HepG2 (cell line): Measurements from ENCODE around the gene CTNND2. TPM values are rescaled to one million over a fixed set of nuclear protein-coding genes. Genes with fewer than 3 reads are reported as not detected.

Experiments
- ATAC-seq: fragments of 200-7000 bp; cut with Tn5 transposase; 3 replicates; pipeline ENCODE4 v1.9.1; 2020; ENCODE audit warnings: mild to moderate bottlenecking, moderate library complexity
- BruUV-seq: library from RNA; stranded (reverse); fragments of 400-500 nt; replicated peaks from 2 replicates; lab custom pipeline; 2021; lab: Mats Ljungman, UMichigan
- CTCF ChIA-PET: fragments of 300-600 bp; formaldehyde crosslinking; extraction: SDS; loops from one replicate; lab custom pipeline; 2021; ENCODE audit warnings: low total read pairs, inconsistent platforms, low intra/inter-chr PET ratio; lab: Yijun Ruan, JAX
- POLR2A ChIA-PET: fragments of 350-600 bp; sonication (Branson Sonifier 250); formaldehyde crosslinking; loops from one replicate; lab custom pipeline; 2020; ENCODE audit warnings: antibody characterized with exemption, inconsistent platforms; lab: Yijun Ruan, JAX
- DNase-seq: peaks from one replicate; pipeline ENCODE4 v3.0.0-alpha.2; 2015; ENCODE audit warnings: low spot score
- FAIRE-seq: peaks from 3 replicates; lab custom pipeline; 2011; peaks lifted over from hg19 to GRCh38; lab: Jason Lieb, UNC
- H2AFZ ChIP-seq: one replicate; pipeline ENCODE4 v1.6.1; 2011; ENCODE audit warnings: low read length, inconsistent platforms
- H3K27ac ChIP-seq: fragments of 300-600 bp; 3 replicates; pipeline ENCODE4 v1.8.0; 2011; ENCODE audit warnings: mixed run types, mild to moderate bottlenecking, mixed read lengths, low read length, inconsistent platforms; ENCODE audit not compliant: insufficient read depth; ENCODE audit errors: extremely low read length
- H3K27me3 ChIP-seq, 2 experiments: fragments of 200-600 bp in 1 of 2; 2 replicates in 1 of 2; 3 replicates in 1 of 2; pipeline versions ENCODE4 v1.6.0 to v1.8.0; 2011; ENCODE audit warnings: low read length in 2 of 2, mild to moderate bottlenecking in 2 of 2, moderate library complexity in 2 of 2, inconsistent platforms in 1 of 2; ENCODE audit not compliant: insufficient read depth in 2 of 2, control insufficient read depth in 1 of 2
- H3K36me3 ChIP-seq, 2 experiments: fragments of 200-600 bp in 1 of 2; replicated peaks in 1 of 2; 2 replicates in 1 of 2; 3 replicates in 1 of 2; pipeline versions ENCODE4 v1.5.1 to v1.8.0; 2011; ENCODE audit warnings: low read length in 2 of 2, inconsistent platforms in 1 of 2; ENCODE audit not compliant: insufficient read depth in 2 of 2, control insufficient read depth in 1 of 2
- H3K4me1 ChIP-seq: 2 replicates; pipeline ENCODE4 v1.5.1; 2012; ENCODE audit warnings: low read length, inconsistent platforms; ENCODE audit not compliant: insufficient read depth
- H3K4me2 ChIP-seq: 2 replicates; pipeline ENCODE4 v1.6.0; 2011; ENCODE audit warnings: low read depth, low read length, inconsistent platforms
- H3K4me3 ChIP-seq, 3 experiments: fragments of 200-600 bp in 1 of 3; sonication (generic), shearing (Covaris generic) in 1 of 3; replicated peaks in 1 of 3; 2 replicates each; pipeline ENCODE4 v1.5.1; 2011 to 2016; ENCODE audit warnings: low read length in 3 of 3, inconsistent platforms in 2 of 3, low read depth in 2 of 3, mild to moderate bottlenecking in 2 of 3, control low read depth in 1 of 3, mixed read lengths in 1 of 3; ENCODE audit not compliant: insufficient read depth in 1 of 3
- H3K79me2 ChIP-seq: one replicate; pipeline ENCODE4 v1.6.1; 2011; ENCODE audit warnings: low read length, inconsistent platforms; ENCODE audit not compliant: insufficient read depth
- H3K9ac ChIP-seq: 2 replicates; pipeline ENCODE4 v1.6.0; 2011; ENCODE audit warnings: mild to moderate bottlenecking, low read depth, low read length, inconsistent platforms; ENCODE audit not compliant: insufficient read depth
- H3K9me3 ChIP-seq: 2 replicates; pipeline ENCODE4 v1.5.1; 2012; ENCODE audit warnings: mild to moderate bottlenecking, low read length
- H4K20me1 ChIP-seq: 2 replicates; pipeline ENCODE4 v1.6.0; 2011; ENCODE audit warnings: inconsistent platforms, mild to moderate bottlenecking, low read length, moderate library complexity; ENCODE audit not compliant: insufficient read depth
- FOXK2 ChIP-seq: fragments of 450-650 bp; IDR thresholded peaks from 2 replicates; pipeline ENCODE4 v1.6.1; 2016
- POLR2G ChIP-seq: fragments of 200-400 bp; formaldehyde crosslinking; IDR thresholded peaks from 2 replicates; pipeline ENCODE4 v1.6.1; 2018; ENCODE audit warnings: mild to moderate bottlenecking, low read depth, low read length, moderate library complexity
- SPEN ChIP-seq: sonication (generic); formaldehyde crosslinking; IDR thresholded peaks from 2 replicates; pipeline ENCODE4 v1.5.1; 2020; ENCODE audit warnings: low read depth, mild to moderate bottlenecking, missing genetic modification reagents
- TBX2 ChIP-seq: sonication (generic); formaldehyde crosslinking; IDR thresholded peaks from 2 replicates; pipeline ENCODE4 v1.5.0; 2020; ENCODE audit warnings: missing genetic modification reagents, mild to moderate bottlenecking, borderline replicate concordance
- TBX3 ChIP-seq: fragments of 450-650 bp; IDR thresholded peaks from 2 replicates; pipeline ENCODE4 v1.6.1; 2017; ENCODE audit warnings: antibody characterized with exemption, mild to moderate bottlenecking, inconsistent platforms, borderline replicate concordance
- TSC22D2 ChIP-seq: sonication (generic); formaldehyde crosslinking; IDR thresholded peaks from 2 replicates; pipeline ENCODE4 v1.5.1; 2020; ENCODE audit warnings: missing genetic modification reagents, mild to moderate bottlenecking, borderline replicate concordance
- UBTF ChIP-seq: sonication (generic); formaldehyde crosslinking; IDR thresholded peaks from 2 replicates; pipeline ENCODE4 v1.4.0; 2020; ENCODE audit warnings: mild to moderate bottlenecking, missing genetic modification reagents
- ZBTB3 ChIP-seq: sonication (generic); formaldehyde crosslinking; IDR thresholded peaks from 2 replicates; pipeline ENCODE4 v1.4.0; 2020; ENCODE audit warnings: low read depth, mild to moderate bottlenecking, moderate library complexity, missing genetic modification reagents, borderline replicate concordance
- ZKSCAN5 ChIP-seq: sonication (generic); formaldehyde crosslinking; IDR thresholded peaks from 2 replicates; pipeline ENCODE4 v1.5.1; 2020; ENCODE audit warnings: mild to moderate bottlenecking, missing genetic modification reagents
- ZSCAN21 ChIP-seq: sonication (generic); formaldehyde crosslinking; IDR thresholded peaks from 2 replicates; pipeline ENCODE4 v1.8.0; 2022; ENCODE audit warnings: mild to moderate bottlenecking, missing genetic modification reagents, moderate library complexity, borderline replicate concordance
- in situ Hi-C: cut with HindIII; loops from 2 replicates; pipeline ENCODE4 v1.10.0; 2017; ENCODE audit warnings: low pct_unique_long_range_greater_than_20kb; ENCODE audit not compliant: extremely low pct_ligation_motif_present
- intact Hi-C: fragments of 100-400 bp; cut with micrococcal nuclease; formaldehyde crosslinking; loops from one replicate; pipeline ENCODE4 v1.10.0; 2022; ENCODE audit not compliant: unreplicated experiment
- polyA plus RNA-seq, 8 experiments: library from polyadenylated mRNA; depleted of rRNA in 3 of 8; stranded (reverse) in 7 of 8; unstranded in 1 of 8; fragments of >200 nt; fragmentation: Illumina TruSeq in 4 of 8; extraction: Trizol in 4 of 8; gene quantifications; 2 replicates each; pipeline versions ENCODE4 v1.2.1 to v1.2.3, GENCODE V29; 2011 to 2016; ENCODE audit warnings: low read depth in 4 of 8, missing spikeins in 1 of 8, mixed read lengths in 1 of 8; ENCODE audit not compliant: insufficient read depth in 1 of 8
- total RNA-seq, 5 experiments: library from RNA; depleted of rRNA; stranded (reverse); fragments of >200 nt; fragmentation: Illumina TruSeq; extraction: Trizol; gene quantifications; 2 replicates each; pipeline ENCODE4 v1.2.3, GENCODE V29; 2016; ENCODE audit warnings: low read depth in 1 of 5
- TF ChIP-seq, protein P1 (sequence below): sonication (generic); formaldehyde crosslinking; IDR thresholded peaks from 2 replicates; pipeline ENCODE4 v1.5.0; 2020; ENCODE audit warnings: mild to moderate bottlenecking, missing genetic modification reagents, borderline replicate concordance

Gene CTNND2
- total and polyA plus RNA-seq, 2 of the 13 experiments (the other 11 are each of a cell fraction or from before 2014, with no cell fraction given): not detected

- H3K27me3 ChIP-seq: no peaks in the 10 kb centered on the region
- H3K79me2 ChIP-seq: no peaks in the 10 kb centered on the region
- ATAC-seq (no peak), FAIRE-seq (no peak)
- no peak overlapping the region for H2AFZ ChIP-seq
- H3K4me1 ChIP-seq: peaks cover 3% of the 10 kb centered on the region; the same call in 1 of the 2 replicates
- no peak overlapping the region for H3K4me3 ChIP-seq
- POLR2A ChIA-PET: no interaction called here
- in situ Hi-C loops: no loop called here
- no peak overlapping the region for H3K4me2 ChIP-seq
- no peaks in the 10 kb centered on the region for H4K20me1 ChIP-seq
- TF ChIP-seq FOXK2 (no peak), POLR2G (no peak), ZKSCAN5 (CRISPR knock-in tag) (no peak), TBX3 (no peak), ZBTB3 (CRISPR knock-in tag) (no peak), TSC22D2 (CRISPR knock-in tag) (no peak), TBX2 (no peak), SPEN (CRISPR knock-in tag) (no peak), UBTF (CRISPR knock-in tag) (no peak), ZSCAN21 (CRISPR knock-in tag) (no peak)
- TF ChIP-seq, protein P1, sequence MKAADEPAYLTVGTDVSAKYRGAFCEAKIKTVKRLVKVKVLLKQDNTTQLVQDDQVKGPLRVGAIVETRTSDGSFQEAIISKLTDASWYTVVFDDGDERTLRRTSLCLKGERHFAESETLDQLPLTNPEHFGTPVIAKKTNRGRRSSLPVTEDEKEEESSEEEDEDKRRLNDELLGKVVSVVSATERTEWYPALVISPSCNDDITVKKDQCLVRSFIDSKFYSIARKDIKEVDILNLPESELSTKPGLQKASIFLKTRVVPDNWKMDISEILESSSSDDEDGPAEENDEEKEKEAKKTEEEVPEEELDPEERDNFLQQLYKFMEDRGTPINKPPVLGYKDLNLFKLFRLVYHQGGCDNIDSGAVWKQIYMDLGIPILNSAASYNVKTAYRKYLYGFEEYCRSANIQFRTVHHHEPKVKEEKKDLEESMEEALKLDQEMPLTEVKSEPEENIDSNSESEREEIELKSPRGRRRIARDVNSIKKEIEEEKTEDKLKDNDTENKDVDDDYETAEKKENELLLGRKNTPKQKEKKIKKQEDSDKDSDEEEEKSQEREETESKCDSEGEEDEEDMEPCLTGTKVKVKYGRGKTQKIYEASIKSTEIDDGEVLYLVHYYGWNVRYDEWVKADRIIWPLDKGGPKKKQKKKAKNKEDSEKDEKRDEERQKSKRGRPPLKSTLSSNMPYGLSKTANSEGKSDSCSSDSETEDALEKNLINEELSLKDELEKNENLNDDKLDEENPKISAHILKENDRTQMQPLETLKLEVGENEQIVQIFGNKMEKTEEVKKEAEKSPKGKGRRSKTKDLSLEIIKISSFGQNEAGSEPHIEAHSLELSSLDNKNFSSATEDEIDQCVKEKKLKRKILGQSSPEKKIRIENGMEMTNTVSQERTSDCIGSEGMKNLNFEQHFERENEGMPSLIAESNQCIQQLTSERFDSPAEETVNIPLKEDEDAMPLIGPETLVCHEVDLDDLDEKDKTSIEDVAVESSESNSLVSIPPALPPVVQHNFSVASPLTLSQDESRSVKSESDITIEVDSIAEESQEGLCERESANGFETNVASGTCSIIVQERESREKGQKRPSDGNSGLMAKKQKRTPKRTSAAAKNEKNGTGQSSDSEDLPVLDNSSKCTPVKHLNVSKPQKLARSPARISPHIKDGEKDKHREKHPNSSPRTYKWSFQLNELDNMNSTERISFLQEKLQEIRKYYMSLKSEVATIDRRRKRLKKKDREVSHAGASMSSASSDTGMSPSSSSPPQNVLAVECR (CRISPR knock-in tag): no peak
- TF ChIP-seq, all 625 proteins: peak for 0
- CTCF ChIA-PET: no interaction called here
- H3K9me3 ChIP-seq: no peaks in the 10 kb centered on the region
- H3K9ac ChIP-seq: no peak overlapping the region
- H3K27ac ChIP-seq: no peak overlapping the region
- DNase-seq: no peak
- intact Hi-C loops: no loop called here
- H3K36me3 ChIP-seq: no peaks in the 10 kb centered on the region
- no TSS peak for BruUV-seq
These were observed 851.4 kb downstream of the CTNND2 start for GRCh38 chr5:11052871-11053270.
